Ovary (tissue), 3 donors: Measurements from ENCODE around the gene ENG.
"Not testable (repeated sequence)": the region's sequence is repeated elsewhere in the genome, so short reads cannot be mapped to it uniquely, and the experiment has no call there.

ENCODE experiments used
- CTCF ChIP-seq, 3 donors: fragments of 450-650 bp in 2 of 3; fragments of 200-600 bp in 1 of 3; IDR thresholded peaks; one replicate each; pipeline versions ENCODE4 v1.5.1 to v1.8.0; 2016 to 2022; ENCODE audit warnings: antibody characterized with exemption in 3 of 3, mild to moderate bottlenecking in 1 of 3
- EP300 ChIP-seq: sonication (generic); formaldehyde crosslinking; IDR thresholded peaks from one replicate; pipeline ENCODE4 v1.6.1; 2017; ENCODE audit warnings: antibody characterized with exemption
- POLR2A ChIP-seq: fragments of 450-650 bp; IDR thresholded peaks from one replicate; pipeline ENCODE4 v1.6.1; 2017; ENCODE audit warnings: antibody characterized with exemption, mild to moderate bottlenecking, moderate library complexity
- donor health status: DM: no; HTN: no; CAD: no.

GRCh38 chr9:127845619-127846018, 8.8 kb downstream of the ENG start:
- TF ChIP-seq CTCF (IDR thresholded peaks at IDR 0.05); POLR2A; EP300: not testable (repeated sequence)
